Mesendoderm (in vitro differentiated cells): Measurements from ENCODE around the gene ARHGAP15.

Experiments
- DNase-seq: peaks from one replicate; pipeline ENCODE4 v3.0.0; 2013
- H2AK5ac ChIP-seq: 2 replicates; pipeline ENCODE4 v1.6.1; 2013; ENCODE audit warnings: low read length, inconsistent platforms
- H2BK120ac ChIP-seq: 2 replicates; pipeline ENCODE4 v1.6.1; 2013; ENCODE audit warnings: low read depth, mild to moderate bottlenecking, low read length, moderate library complexity, mixed read lengths
- H2BK15ac ChIP-seq: replicated peaks from 2 replicates; pipeline ENCODE4 v1.6.1; 2013; ENCODE audit warnings: low read depth, mild to moderate bottlenecking, moderate library complexity
- H2BK5ac ChIP-seq: 2 replicates; pipeline ENCODE4 v1.6.1; 2013; ENCODE audit warnings: low read length, inconsistent platforms
- H3K18ac ChIP-seq: 2 replicates; pipeline ENCODE4 v1.6.1; 2013; ENCODE audit warnings: mild to moderate bottlenecking, low read length, mixed read lengths
- H3K23ac ChIP-seq: one replicate; pipeline ENCODE4 v1.6.1; 2013; ENCODE audit warnings: low read length
- H3K27ac ChIP-seq: 2 replicates; pipeline ENCODE4 v1.5.1; 2013; ENCODE audit warnings: low read depth, mild to moderate bottlenecking, inconsistent platforms, low read length, moderate library complexity
- H3K27me3 ChIP-seq: 2 replicates; pipeline ENCODE4 v1.6.1; 2013; ENCODE audit warnings: low read length, control low read depth, mild to moderate bottlenecking, inconsistent platforms; ENCODE audit not compliant: insufficient read depth, poor library complexity
- H3K36me3 ChIP-seq: 2 replicates; pipeline ENCODE4 v1.6.1; 2013; ENCODE audit warnings: low read length, inconsistent platforms; ENCODE audit not compliant: control insufficient read depth, insufficient read depth
- H3K4ac ChIP-seq: one replicate; pipeline ENCODE4 v1.6.1; 2013; ENCODE audit warnings: low read depth, mild to moderate bottlenecking, low read length, moderate library complexity
- H3K4me1 ChIP-seq: 2 replicates; pipeline ENCODE4 v1.6.1; 2013; ENCODE audit warnings: low read depth, low read length, inconsistent platforms; ENCODE audit not compliant: control insufficient read depth
- H3K4me2 ChIP-seq: 2 replicates; pipeline ENCODE4 v1.6.1; 2013; ENCODE audit warnings: low read length
- H3K4me3 ChIP-seq: 2 replicates; pipeline ENCODE4 v1.5.1; 2013; ENCODE audit warnings: mild to moderate bottlenecking, low read length
- H3K56ac ChIP-seq: one replicate; pipeline ENCODE4 v1.6.1; 2013; ENCODE audit warnings: low read length
- H3K79me1 ChIP-seq: 2 replicates; pipeline ENCODE4 v1.6.1; 2013; ENCODE audit warnings: low read length, inconsistent platforms
- H3K79me2 ChIP-seq: 2 replicates; pipeline ENCODE4 v1.6.1; 2013; ENCODE audit warnings: mild to moderate bottlenecking, low read length; ENCODE audit not compliant: control insufficient read depth, insufficient read depth
- H3K9ac ChIP-seq: 2 replicates; pipeline ENCODE4 v1.6.1; 2013; ENCODE audit warnings: low read length, inconsistent platforms
- H4K5ac ChIP-seq: one replicate; pipeline ENCODE4 v1.6.1; 2013; ENCODE audit warnings: low read length
- H4K8ac ChIP-seq: one replicate; pipeline ENCODE4 v1.6.1; 2013; ENCODE audit warnings: low read depth, mild to moderate bottlenecking, control low read depth, low read length, moderate library complexity
- WGBS: extraction: QIAGEN DNeasy Blood & Tissue Kit; methylation state at CpG from one replicate; pipeline ENCODE4 v1.1.7; 2013; ENCODE audit warnings: low lambda C conversion rate, missing lambda C conversion rate; ENCODE audit not compliant: insufficient coverage; ENCODE audit errors: extremely low coverage; 5-methylcytosine and 5-hydroxymethylcytosine counted together

ARHGAP15 gene

DNA sequence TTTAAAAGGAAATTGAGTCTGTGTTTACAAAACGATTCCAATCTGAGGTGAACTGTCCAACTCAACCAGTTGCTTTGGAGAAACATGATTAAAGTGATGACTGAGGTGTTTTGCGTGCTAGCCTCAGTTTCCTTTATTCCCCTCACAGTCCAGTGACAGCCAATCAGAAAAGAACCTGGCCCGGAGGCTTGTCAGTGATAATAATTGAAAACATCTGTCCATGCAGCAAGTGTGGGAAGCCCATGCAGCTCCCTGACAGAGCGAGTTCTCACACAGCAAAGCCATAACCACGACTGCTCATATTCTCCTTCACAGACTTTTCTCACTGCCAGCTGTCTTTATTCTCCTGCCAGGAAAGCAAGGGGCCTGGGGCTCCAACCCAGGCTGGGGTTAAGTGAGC lies 613.4 kb downstream of the ARHGAP15 start:
- no peak overlapping the region for H4K5ac ChIP-seq
- no peak for DNase-seq
- H3K27me3 ChIP-seq, result no peaks in the 10 kb centered on the region
- no peak overlapping the region for H3K4me2 ChIP-seq
- H3K4ac ChIP-seq, result no peak overlapping the region
- no peak overlapping the region for H3K27ac ChIP-seq
- no peak overlapping the region for H3K9ac ChIP-seq
- no peak overlapping the region for H4K8ac ChIP-seq
- no peak overlapping the region for H3K4me3 ChIP-seq
- no peak overlapping the region for H3K56ac ChIP-seq
- H2BK120ac ChIP-seq, result no peak overlapping the region
- WGBS, result no CpG with 5 or more reads among the region's 5 CpGs
- H3K4me1 ChIP-seq, result no peaks in the 10 kb centered on the region
- H2BK15ac ChIP-seq, result no peak overlapping the region
- peak overlapping the region; percentile 76 for H3K18ac ChIP-seq
- no peaks in the 10 kb centered on the region for H3K79me2 ChIP-seq
- H2AK5ac ChIP-seq, result no peak overlapping the region
- H3K36me3 ChIP-seq, result no peaks in the 10 kb centered on the region
- no peaks in the 10 kb centered on the region for H3K79me1 ChIP-seq
- no peak overlapping the region for H3K23ac ChIP-seq
- H2BK5ac ChIP-seq, result no peak overlapping the region

DNA sequence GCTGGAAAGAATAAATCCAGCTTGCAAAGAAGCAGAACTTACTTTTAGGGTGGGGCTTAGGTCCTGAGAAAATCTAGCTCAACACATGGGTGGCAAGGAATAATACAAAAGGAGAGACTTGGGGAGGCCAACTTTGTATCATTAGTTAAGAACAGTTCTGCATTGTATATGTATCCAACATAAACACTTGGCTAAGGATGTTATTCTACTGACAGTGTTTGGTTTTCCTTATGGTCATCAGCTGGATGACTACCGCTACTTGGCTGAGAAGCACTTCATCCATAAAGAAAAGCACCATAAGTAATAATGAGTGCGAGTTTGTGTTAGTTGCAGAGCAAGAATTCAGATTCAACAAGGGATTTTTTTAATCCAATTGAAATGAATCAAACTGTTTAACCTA lies 614.9 kb downstream of the ARHGAP15 start:
- Histone ChIP-seq H3K79me2 (no peaks in the 10 kb centered on the region), H3K79me1 (no peaks in the 10 kb centered on the region), H3K27ac (no peak overlapping the region), H3K18ac (no peak overlapping the region), H3K23ac (no peak overlapping the region), H3K56ac (no peak overlapping the region), H4K5ac (no peak overlapping the region), H3K4me1 (no peaks in the 10 kb centered on the region), H3K4me3 (no peak overlapping the region), H3K4ac (no peak overlapping the region), H3K36me3 (no peaks in the 10 kb centered on the region), H3K27me3 (no peaks in the 10 kb centered on the region), H3K4me2 (no peak overlapping the region), H2BK15ac (no peak overlapping the region), H4K8ac (no peak overlapping the region), H3K9ac (no peak overlapping the region), H2BK5ac (no peak overlapping the region), H2AK5ac (no peak overlapping the region), H2BK120ac (no peak overlapping the region)
- no CpG with 5 or more reads among the region's 2 CpGs for WGBS
- DNase-seq, result no peak

DNA sequence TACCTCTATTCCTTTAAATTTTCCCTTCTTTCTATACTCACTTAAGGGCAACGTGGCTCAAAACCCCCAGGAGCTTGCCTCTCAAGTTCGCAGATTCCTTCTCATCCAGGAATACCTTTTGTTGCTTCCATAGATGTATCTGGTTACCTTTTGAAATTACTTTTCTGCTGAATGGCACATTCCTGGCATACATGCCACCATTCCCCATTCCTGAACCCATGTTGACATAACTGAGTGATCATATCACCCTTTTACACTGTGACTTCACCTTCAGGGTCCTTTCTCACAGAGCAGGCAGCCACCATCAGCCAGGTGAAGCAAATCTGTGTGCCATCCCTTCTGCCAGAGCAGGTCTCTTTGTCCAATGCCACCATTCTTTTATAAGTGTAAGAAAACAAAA lies 615.8 kb downstream of the ARHGAP15 start:
- Histone ChIP-seq H3K27me3 (no peaks in the 10 kb centered on the region), H3K27ac (no peak overlapping the region), H3K4ac (no peak overlapping the region), H2BK120ac (no peak overlapping the region), H3K79me1 (no peaks in the 10 kb centered on the region), H2BK5ac (no peak overlapping the region), H3K9ac (no peak overlapping the region), H4K8ac (no peak overlapping the region), H3K4me3 (no peak overlapping the region), H3K36me3 (no peaks in the 10 kb centered on the region), H4K5ac (no peak overlapping the region), H3K4me1 (no peaks in the 10 kb centered on the region), H3K18ac (no peak overlapping the region), H2AK5ac (no peak overlapping the region), H2BK15ac (no peak overlapping the region), H3K23ac (no peak overlapping the region), H3K79me2 (no peaks in the 10 kb centered on the region), H3K56ac (no peak overlapping the region), H3K4me2 (no peak overlapping the region)
- WGBS, result no CpG with 5 or more reads among the region's 2 CpGs
- peak; percentile 92 for DNase-seq

DNA sequence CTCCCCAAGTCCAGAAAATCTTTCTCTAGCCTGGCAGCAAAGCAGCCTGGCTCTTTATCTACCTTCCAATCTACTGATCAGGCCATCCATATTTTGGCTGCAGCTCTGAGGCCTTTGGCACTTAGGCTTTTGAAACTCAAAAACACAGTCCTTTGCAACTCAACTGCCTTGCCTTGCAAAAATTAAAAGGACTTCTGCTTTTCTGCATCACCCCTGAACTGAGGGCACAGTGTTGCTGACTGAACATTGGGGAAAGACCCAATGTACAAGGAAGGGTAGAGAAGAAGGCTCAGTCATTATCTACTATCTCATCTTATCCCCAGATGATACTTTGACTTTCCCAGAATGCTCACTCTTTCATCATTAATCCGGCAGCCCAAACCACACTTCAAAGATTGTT lies 625.5 kb downstream of the ARHGAP15 start:
- DNase-seq, result no peak
- no peak overlapping the region for H4K5ac ChIP-seq
- no peak overlapping the region for H2BK15ac ChIP-seq
- H3K56ac ChIP-seq, result no peak overlapping the region
- peaks cover 2% of the 10 kb centered on the region for H3K4me1 ChIP-seq
- no peak overlapping the region for H3K4me2 ChIP-seq
- no peak overlapping the region for H3K4me3 ChIP-seq
- no peak overlapping the region for H3K4ac ChIP-seq
- no peak overlapping the region for H3K18ac ChIP-seq
- WGBS, result no CpG with 5 or more reads among the region's 1 CpG
- no peaks in the 10 kb centered on the region for H3K79me2 ChIP-seq
- no peak overlapping the region for H2BK120ac ChIP-seq
- no peaks in the 10 kb centered on the region for H3K27me3 ChIP-seq
- no peak overlapping the region for H4K8ac ChIP-seq
- no peaks in the 10 kb centered on the region for H3K79me1 ChIP-seq
- no peak overlapping the region for H2BK5ac ChIP-seq
- H3K27ac ChIP-seq, result no peak overlapping the region
- H3K23ac ChIP-seq, result no peak overlapping the region
- no peak overlapping the region for H2AK5ac ChIP-seq
- H3K36me3 ChIP-seq, result no peaks in the 10 kb centered on the region
- H3K9ac ChIP-seq, result no peak overlapping the region

DNA sequence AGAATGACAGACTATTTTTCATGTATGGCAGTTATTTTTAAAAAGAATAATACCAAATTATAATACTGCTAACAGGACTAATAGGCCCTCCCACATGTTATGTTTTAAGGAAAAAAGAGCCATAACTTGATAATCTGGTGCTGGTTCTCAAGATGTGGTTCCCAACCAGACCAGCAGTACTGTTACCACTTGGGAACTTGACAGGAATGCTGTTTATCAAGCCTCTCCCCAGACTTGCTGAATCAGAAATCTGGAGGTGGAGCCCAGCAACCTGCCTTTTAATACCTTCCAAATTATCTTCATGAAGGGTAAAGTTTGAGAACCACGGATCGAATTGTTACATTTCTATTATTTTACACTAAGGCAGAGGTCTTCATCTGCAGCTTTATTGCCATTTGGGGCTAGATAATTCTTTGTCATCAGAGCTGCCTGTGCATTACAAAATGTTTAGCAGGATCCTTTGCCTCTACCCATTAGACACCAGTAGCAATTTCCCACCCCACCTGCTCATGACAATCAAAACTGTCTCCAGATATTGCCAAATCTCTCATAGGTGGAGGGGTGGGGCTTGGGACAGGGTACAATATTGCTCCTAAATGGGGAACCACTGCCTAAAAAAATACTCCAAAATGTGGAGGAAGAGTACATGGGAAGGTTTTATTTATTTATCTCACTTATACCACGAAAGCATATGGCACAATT lies 629.6 kb downstream of the ARHGAP15 start:
- H3K4me1 ChIP-seq, result peaks cover 2% of the 10 kb centered on the region
- H4K8ac ChIP-seq, result no peak overlapping the region
- no peak overlapping the region for H3K4me3 ChIP-seq
- peak; percentile 75 for DNase-seq
- no peak overlapping the region for H3K4ac ChIP-seq
- H3K36me3 ChIP-seq, result no peaks in the 10 kb centered on the region
- H2AK5ac ChIP-seq, result no peak overlapping the region
- no peaks in the 10 kb centered on the region for H3K27me3 ChIP-seq
- H3K27ac ChIP-seq, result no peak overlapping the region
- no peak overlapping the region for H3K4me2 ChIP-seq
- H3K79me2 ChIP-seq, result no peaks in the 10 kb centered on the region
- no peak overlapping the region for H3K23ac ChIP-seq
- no peaks in the 10 kb centered on the region for H3K79me1 ChIP-seq
- peak overlapping the region; percentile 57 for H2BK15ac ChIP-seq
- H3K56ac ChIP-seq, result no peak overlapping the region
- H3K9ac ChIP-seq, result no peak overlapping the region
- no peak overlapping the region for H3K18ac ChIP-seq
- H4K5ac ChIP-seq, result no peak overlapping the region
- H2BK120ac ChIP-seq, result no peak overlapping the region
- H2BK5ac ChIP-seq, result no peak overlapping the region
- no CpG with 5 or more reads among the region's 3 CpGs for WGBS

DNA sequence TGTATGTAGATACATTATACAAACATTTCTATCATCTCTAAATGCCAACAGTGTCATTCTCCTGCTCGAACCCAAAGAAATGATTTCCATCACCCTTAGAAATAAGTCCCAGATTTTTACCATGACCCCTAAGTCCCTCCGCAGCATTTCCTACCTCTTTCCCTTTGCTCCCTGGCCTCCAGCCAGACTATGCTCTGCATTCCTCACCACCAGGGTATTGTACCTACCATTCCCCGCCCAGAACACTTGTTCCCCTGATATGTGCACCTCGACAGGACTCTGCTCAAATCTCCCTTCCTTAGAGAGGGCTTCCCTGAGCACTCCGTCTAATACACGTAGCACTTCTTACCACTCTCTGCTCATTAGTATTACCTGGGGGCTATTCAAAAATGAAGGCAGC lies 630.2 kb downstream of the ARHGAP15 start:
- Histone ChIP-seq H3K79me1 (no peaks in the 10 kb centered on the region), H2AK5ac (no peak overlapping the region), H3K56ac (no peak overlapping the region), H3K9ac (no peak overlapping the region), H2BK120ac (no peak overlapping the region), H3K23ac (no peak overlapping the region), H3K27me3 (no peaks in the 10 kb centered on the region), H3K79me2 (no peaks in the 10 kb centered on the region), H2BK5ac (no peak overlapping the region), H4K8ac (no peak overlapping the region), H3K4me2 (no peak overlapping the region), H3K4me3 (no peak overlapping the region), H3K18ac (no peak overlapping the region), H3K36me3 (no peaks in the 10 kb centered on the region), H3K4me1 (peaks cover 2% of the 10 kb centered on the region), H3K4ac (no peak overlapping the region), H3K27ac (no peak overlapping the region), H2BK15ac (no peak overlapping the region), H4K5ac (no peak overlapping the region)
- WGBS, result no CpG with 5 or more reads among the region's 6 CpGs
- peak; percentile 78 for DNase-seq
